K562 (cell line): ENCODE data around the gene DNASE1L1. TPM values are rescaled to one million over a fixed set of nuclear protein-coding genes. Genes with fewer than 3 reads are reported as not detected.

Experiments
- BRD9 ChIP-seq: fragments of 450-650 bp; IDR thresholded peaks from 2 replicates; pipeline ENCODE4 v1.6.1; 2018; ENCODE audit warnings: low read depth; ENCODE audit not compliant: partially characterized antibody
- BRF1 ChIP-seq: IDR thresholded peaks from 3 replicates; pipeline ENCODE4 v1.6.1; 2011; ENCODE audit warnings: borderline replicate concordance, mild to moderate bottlenecking; ENCODE audit not compliant: insufficient read length; ENCODE audit errors: extremely low read depth
- CREBBP ChIP-seq: IDR thresholded peaks from one replicate; pipeline ENCODE4 v1.6.1; 2012; ENCODE audit warnings: low read depth, mild to moderate bottlenecking, control low read depth, inconsistent platforms, low read length
- ETV5 ChIP-seq: sonication (generic); formaldehyde crosslinking; IDR thresholded peaks from 2 replicates; pipeline ENCODE4 v1.4.0; 2020; ENCODE audit warnings: low read depth, mild to moderate bottlenecking, missing genetic modification reagents
- FOXJ2 ChIP-seq: fragments of 200-800 bp; sonication (Bioruptor generic); IDR thresholded peaks from 2 replicates; pipeline ENCODE4 v1.6.1; 2016; ENCODE audit warnings: missing genetic modification characterization, missing compliant biosample characterization
- MEF2D ChIP-seq: conservative IDR thresholded peaks from 2 replicates; pipeline ENCODE4 v1.6.1; 2016; ENCODE audit warnings: low read depth, missing genetic modification characterization, missing compliant biosample characterization
- MTA2 ChIP-seq: fragments of 450-650 bp; IDR thresholded peaks from 2 replicates; pipeline ENCODE4 v1.6.1; 2016; ENCODE audit warnings: low read depth
- NR2C2 ChIP-seq, 2 experiments: fragments of 200-800 bp in 1 of 2; sonication (Bioruptor generic) in 1 of 2; sonication (generic) in 1 of 2; formaldehyde crosslinking in 1 of 2; IDR thresholded peaks; 2 replicates each; pipeline versions ENCODE4 v1.6.1 to v1.8.0; 2016 to 2022; ENCODE audit warnings: mild to moderate bottlenecking in 1 of 2, missing compliant biosample characterization in 1 of 2, missing genetic modification characterization in 1 of 2, missing genetic modification reagents in 1 of 2
- PCBP2 ChIP-seq: fragments of 200-400 bp; formaldehyde crosslinking; IDR thresholded peaks from 2 replicates; pipeline ENCODE4 v1.6.1; 2018; ENCODE audit warnings: low read length, low read depth, mild to moderate bottlenecking, moderate library complexity; ENCODE audit not compliant: poor library complexity, severe bottlenecking
- RFX5 ChIP-seq: IDR thresholded peaks from 2 replicates; pipeline ENCODE4 v1.6.1; 2011; ENCODE audit warnings: low read depth, mild to moderate bottlenecking, improper control_type of control experiment, low read length
- SMARCE1 ChIP-seq: fragments of 450-650 bp; IDR thresholded peaks from 2 replicates; pipeline ENCODE4 v1.7.1; 2016; ENCODE audit warnings: mild to moderate bottlenecking
- SP2 ChIP-seq: IDR thresholded peaks from 2 replicates; pipeline ENCODE4 v1.6.1; 2011; ENCODE audit warnings: mild to moderate bottlenecking, low read depth, low read length, moderate library complexity; ENCODE audit not compliant: poor library complexity, severe bottlenecking; ENCODE audit errors: extremely low read depth
- SRSF1 ChIP-seq: fragments of 200-400 bp; formaldehyde crosslinking; IDR thresholded peaks from 2 replicates; pipeline ENCODE4 v1.6.1; 2017; ENCODE audit warnings: mild to moderate bottlenecking, low read depth, low read length, moderate library complexity
- XRCC5 ChIP-seq: fragments of 200-400 bp; formaldehyde crosslinking; IDR thresholded peaks from 2 replicates; pipeline ENCODE4 v1.6.1; 2017; ENCODE audit warnings: low read depth, mild to moderate bottlenecking, low read length
- ZKSCAN3 ChIP-seq: fragments of 250-450 bp; sonication (Bioruptor Pico); IDR thresholded peaks from 2 replicates; pipeline ENCODE4 v1.4.0; 2020
- ZNF121 ChIP-seq: sonication (generic); formaldehyde crosslinking; conservative IDR thresholded peaks from 2 replicates; pipeline ENCODE4 v1.8.0; 2022; ENCODE audit warnings: missing genetic modification reagents
- ZNF830 ChIP-seq: fragments of 250-450 bp; sonication (Bioruptor Pico); IDR thresholded peaks from 2 replicates; pipeline ENCODE4 v1.5.0; 2021; ENCODE audit warnings: mild to moderate bottlenecking
- ZZZ3 ChIP-seq: fragments of 450-650 bp; IDR thresholded peaks from 2 replicates; pipeline ENCODE4 v1.6.1; 2016; ENCODE audit warnings: antibody characterized with exemption, mild to moderate bottlenecking, moderate library complexity
- polyA plus RNA-seq, 8 experiments: library from polyadenylated mRNA; depleted of rRNA in 4 of 8; stranded (reverse) in 5 of 8; unstranded in 3 of 8; fragments of >200 nt; fragmentation: Nextera tagmentation in 2 of 8; fragmentation: Illumina TruSeq in 1 of 8; extraction: Ambion mirVana in 2 of 8; extraction: Trizol in 1 of 8; gene quantifications; 2 replicates each; pipeline versions ENCODE4 v1.2.1 to v1.2.3, GENCODE V29; 2011 to 2014; ENCODE audit warnings: inconsistent platforms in 1 of 8, missing spikeins in 1 of 8
- total RNA-seq, 7 experiments: library from RNA; depleted of rRNA in 6 of 7; stranded (reverse); fragments of >200 nt in 6 of 7; fragmentation: Illumina TruSeq in 2 of 7; extraction: Trizol in 2 of 7; gene quantifications; 2 replicates each; pipeline versions ENCODE4 v1.2.1 to v1.2.3, GENCODE V29; 2011 to 2021; ENCODE audit warnings: low replicate concordance in 1 of 7
- TF ChIP-seq, protein P1 (sequence below): fragments of 450-650 bp; conservative IDR thresholded peaks from 2 replicates; pipeline ENCODE4 v1.6.1; 2016; ENCODE audit warnings: missing genetic modification characterization, low read depth, mild to moderate bottlenecking, missing compliant biosample characterization, moderate library complexity
- TF ChIP-seq, protein P2 (sequence below): sonication (generic); formaldehyde crosslinking; IDR thresholded peaks from 2 replicates; pipeline ENCODE4 v1.8.1; 2022; ENCODE audit warnings: missing genetic modification reagents
- TF ChIP-seq, protein P3 (sequence below), 2 experiments: fragments of 450-650 bp in 1 of 2; sonication (generic) in 1 of 2; formaldehyde crosslinking in 1 of 2; IDR thresholded peaks in 1 of 2; conservative IDR thresholded peaks in 1 of 2; 2 replicates each; pipeline versions ENCODE4 v1.6.1 to v1.8.1; 2016 to 2023; ENCODE audit warnings: mild to moderate bottlenecking in 2 of 2, moderate library complexity in 2 of 2, inconsistent platforms in 1 of 2, missing genetic modification reagents in 1 of 2

The DNASE1L1 gene
- total and polyA plus RNA-seq, 9 of the 15 experiments (the other 6 are each of a cell fraction or from before 2014, with no cell fraction given) = 0.73 to 12.6 (median 7.9) TPM

DNA sequence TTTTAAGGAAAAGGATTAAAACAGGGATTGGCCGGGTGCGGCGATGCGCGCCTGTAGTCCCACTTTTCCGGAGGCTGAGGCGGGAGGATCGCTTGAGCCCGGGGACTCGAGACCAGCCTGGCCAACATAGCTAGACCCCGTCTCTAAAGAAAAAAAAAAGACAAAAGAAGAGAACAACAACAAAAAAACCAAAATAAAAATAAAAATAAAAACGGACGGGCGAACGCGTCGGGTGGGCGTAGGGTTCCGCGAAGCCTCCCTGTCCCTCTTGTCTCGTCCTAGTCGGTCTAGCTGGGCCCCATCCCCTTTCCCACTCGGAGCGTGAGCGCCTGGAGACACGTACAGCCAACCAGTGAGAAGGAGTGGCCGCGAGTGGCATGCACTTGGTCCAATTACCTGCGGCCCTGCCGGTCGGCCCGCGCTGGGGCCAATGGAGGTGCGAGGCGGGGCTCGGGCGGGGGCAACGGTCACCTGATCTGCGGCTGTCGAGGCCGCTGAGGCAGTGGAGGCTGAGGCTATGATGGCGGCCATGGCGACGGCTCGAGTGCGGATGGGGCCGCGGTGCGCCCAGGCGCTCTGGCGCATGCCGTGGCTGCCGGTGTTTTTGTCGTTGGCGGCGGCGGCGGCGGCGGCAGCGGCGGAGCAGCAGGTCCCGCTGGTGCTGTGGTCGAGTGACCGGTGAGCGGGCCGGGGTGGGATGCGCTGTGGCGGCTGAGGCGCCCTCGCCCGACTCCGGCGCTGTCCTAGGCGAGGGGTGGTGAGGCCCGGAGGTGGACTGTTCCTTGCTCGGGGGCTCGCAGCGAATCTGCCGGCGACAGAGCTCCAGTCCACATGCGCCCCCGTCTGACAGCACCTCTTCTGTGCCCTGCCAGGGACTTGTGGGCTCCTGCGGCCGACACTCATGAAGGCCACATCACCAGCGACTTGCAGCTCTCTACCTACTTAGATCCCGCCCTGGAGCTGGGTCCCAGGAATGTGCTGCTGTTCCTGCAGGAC, 19.4 kb upstream of the DNASE1L1 start, which contains the start of gene ATP6AP1 (continued):
- TF ChIP-seq MEF2D (tag) (no peak), MTA2 (no peak), NR2C2 (CRISPR knock-in tag; IDR thresholded peaks at IDR 0.05) (peak; percentile 52; the same call in 1 of the 2 replicates), NR2C2 (tag; IDR thresholded peaks at IDR 0.05) (peak; percentile 46; the same call in 1 of the 2 replicates), FOXJ2 (no peak), PCBP2 (no peak), ZZZ3 (no peak), ZNF121 (peak; percentile 99), ZNF830 (CRISPR knock-in tag) (no peak), CREBBP (no peak), XRCC5 (peak; percentile 56; the same call in 1 of the 2 replicates), SRSF1 (no peak), ZKSCAN3 (no peak), SP2 (peak; percentile 79), BRF1 (no peak), BRD9 (no peak), ETV5 (CRISPR knock-in tag) (no peak), SMARCE1 (0 out of 2 replicates have a peak, but pooled peaks have one; percentile 28), RFX5 (no peak)
- TF ChIP-seq, protein P1, sequence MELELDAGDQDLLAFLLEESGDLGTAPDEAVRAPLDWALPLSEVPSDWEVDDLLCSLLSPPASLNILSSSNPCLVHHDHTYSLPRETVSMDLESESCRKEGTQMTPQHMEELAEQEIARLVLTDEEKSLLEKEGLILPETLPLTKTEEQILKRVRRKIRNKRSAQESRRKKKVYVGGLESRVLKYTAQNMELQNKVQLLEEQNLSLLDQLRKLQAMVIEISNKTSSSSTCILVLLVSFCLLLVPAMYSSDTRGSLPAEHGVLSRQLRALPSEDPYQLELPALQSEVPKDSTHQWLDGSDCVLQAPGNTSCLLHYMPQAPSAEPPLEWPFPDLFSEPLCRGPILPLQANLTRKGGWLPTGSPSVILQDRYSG (tag) = no peak
- TF ChIP-seq, protein P2, sequence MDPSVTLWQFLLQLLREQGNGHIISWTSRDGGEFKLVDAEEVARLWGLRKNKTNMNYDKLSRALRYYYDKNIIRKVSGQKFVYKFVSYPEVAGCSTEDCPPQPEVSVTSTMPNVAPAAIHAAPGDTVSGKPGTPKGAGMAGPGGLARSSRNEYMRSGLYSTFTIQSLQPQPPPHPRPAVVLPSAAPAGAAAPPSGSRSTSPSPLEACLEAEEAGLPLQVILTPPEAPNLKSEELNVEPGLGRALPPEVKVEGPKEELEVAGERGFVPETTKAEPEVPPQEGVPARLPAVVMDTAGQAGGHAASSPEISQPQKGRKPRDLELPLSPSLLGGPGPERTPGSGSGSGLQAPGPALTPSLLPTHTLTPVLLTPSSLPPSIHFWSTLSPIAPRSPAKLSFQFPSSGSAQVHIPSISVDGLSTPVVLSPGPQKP = no peak
- TF ChIP-seq, protein P3, sequence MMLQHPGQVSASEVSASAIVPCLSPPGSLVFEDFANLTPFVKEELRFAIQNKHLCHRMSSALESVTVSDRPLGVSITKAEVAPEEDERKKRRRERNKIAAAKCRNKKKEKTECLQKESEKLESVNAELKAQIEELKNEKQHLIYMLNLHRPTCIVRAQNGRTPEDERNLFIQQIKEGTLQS (IDR thresholded peaks at IDR 0.05) = no peak
- TF ChIP-seq, protein P3 (CRISPR knock-in tag; conservative IDR thresholded peaks at IDR 0.05) = no peak
